ENCODE measurements around the gene CCR7. TPM values are rescaled to one million over a fixed set of nuclear protein-coding genes. Genes with fewer than 3 reads are reported as not detected.

The CCR7 gene
- total and polyA plus RNA-seq, 2 experiments from 2014 or later, result 0.68 TPM; not detected in 1

DNA sequence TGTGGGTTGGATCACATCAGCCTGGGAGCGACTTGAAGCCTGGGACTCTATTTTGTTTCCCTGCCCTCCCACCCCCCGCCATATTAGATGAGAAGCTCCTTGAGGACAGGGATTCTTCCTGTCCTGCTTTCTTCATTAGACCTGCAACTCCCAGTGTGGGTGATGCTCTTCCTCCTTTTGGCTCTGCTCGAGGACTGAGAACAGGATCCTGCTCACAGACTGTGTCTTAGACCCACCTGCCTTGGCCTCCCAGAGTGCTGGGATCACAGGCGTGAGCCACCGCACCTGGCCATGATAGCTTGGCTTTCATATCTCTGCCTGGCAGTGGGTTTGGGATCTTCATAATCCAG lies 42.3 kb downstream of the CCR7 start:
- in situ Hi-C loops (cut with MboI), result no loop called here
- H3K27ac ChIP-seq, result peak overlapping the region; percentile 93
- no peak overlapping the region for H3K9ac ChIP-seq

DNA sequence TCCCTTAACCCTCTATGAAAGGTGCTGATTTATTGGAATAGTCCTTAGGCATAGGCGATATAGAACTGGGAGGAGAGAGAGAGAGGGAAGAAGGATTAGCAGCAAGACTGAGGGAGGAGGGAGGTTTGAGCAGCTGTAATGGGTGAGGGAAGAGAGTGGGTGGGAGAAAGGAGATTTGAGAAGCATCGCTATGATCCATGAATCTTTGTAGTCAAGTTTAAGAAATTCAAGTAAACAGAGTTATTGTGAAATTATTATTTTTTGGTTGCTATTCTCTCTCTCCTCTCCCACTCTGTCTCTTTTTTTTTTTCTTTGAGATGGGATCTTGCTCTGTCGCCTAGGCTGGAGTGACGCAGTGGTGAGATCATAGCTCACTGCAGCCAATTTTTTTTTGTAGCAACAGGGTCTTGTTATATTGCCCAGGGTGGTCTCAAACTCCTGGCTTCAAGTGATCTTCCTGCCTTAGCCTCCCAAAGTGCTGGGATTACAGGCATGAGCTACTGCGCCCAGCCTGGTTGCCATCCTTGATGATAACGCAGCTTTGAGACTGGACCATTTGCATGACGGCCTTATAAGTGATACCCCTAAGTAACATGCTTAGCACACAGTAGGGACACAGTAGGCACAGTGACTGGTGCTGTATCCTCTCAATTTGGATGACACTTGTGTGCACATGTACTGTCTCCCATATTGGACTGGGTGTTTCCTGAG lies 42.9 kb downstream of the CCR7 start:
- in situ Hi-C loops (cut with MboI), result no loop called here
- DNase-seq, result peak; percentile 78
- no peak overlapping the region for H3K4me2 ChIP-seq (ENCODE audit: unreplicated experiment)

More for the DNA sequence above, 42.3 kb downstream of the CCR7 start:
- TF ChIP-seq EZH2 (IDR thresholded peaks at IDR 0.05; ENCODE audit: insufficient read depth, poor library complexity, severe bottlenecking), result no peak
- no peak for TF ChIP-seq EZH2phosphoT487 (IDR thresholded peaks at IDR 0.05; ENCODE audit: insufficient read depth, low read depth)
- Histone ChIP-seq H3K4me2 (ENCODE audit: unreplicated experiment) (no peak overlapping the region), H4K20me1 (ENCODE audit: insufficient read depth) (no peaks in the 10 kb centered on the region), H3K79me2 (ENCODE audit: insufficient read depth) (no peaks in the 10 kb centered on the region), H3K27me3 (replicated peaks; ENCODE audit: insufficient read depth) (no peaks in the 10 kb centered on the region), H3K9me2 (ENCODE audit: insufficient read depth) (no peaks in the 10 kb centered on the region), H3F3A (ENCODE audit: insufficient read depth) (peaks cover 37% of the 10 kb centered on the region; the same call in 1 of the 2 replicates), H3K9me3 (ENCODE audit: low read depth) (no peaks in the 10 kb centered on the region), H3K4me3 (no peak overlapping the region), H3K36me3 (ENCODE audit: low read depth) (no peaks in the 10 kb centered on the region), H2AFZ (no peak overlapping the region), H3K4me1 (ENCODE audit: insufficient read depth) (peaks cover 40% of the 10 kb centered on the region)
- no peak for DNase-seq
- WGBS, 2 experiments (ENCODE audit: low coverage in 1 of 2, low lambda C conversion rate in 2 of 2, missing lambda C conversion rate in 2 of 2), result 96% methylated on average over 4 to 5 of the region's 5 CpGs

DNA sequence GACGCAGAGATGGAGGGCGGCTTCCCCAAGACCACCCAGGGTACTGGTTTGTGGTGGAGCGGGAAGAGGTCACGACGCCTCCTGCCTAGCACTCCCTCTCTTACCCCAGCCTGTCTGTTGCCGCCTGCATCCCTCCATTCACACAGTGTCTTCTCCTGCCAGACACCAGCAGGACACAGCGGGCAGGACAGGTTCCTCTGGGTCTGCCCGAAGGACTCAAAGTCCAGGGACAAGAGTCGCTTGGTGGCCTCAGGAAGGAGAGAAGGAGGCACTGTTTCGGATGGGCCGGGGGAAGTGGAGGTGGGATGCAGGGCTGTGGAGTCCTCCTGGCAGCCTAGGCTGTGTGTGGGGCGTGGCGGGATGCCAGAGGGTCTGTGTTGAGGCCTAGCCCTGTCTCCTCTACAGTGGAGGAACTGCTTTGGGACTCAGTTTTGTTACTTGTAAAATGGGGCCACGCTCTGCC lies 44.2 kb downstream of the CCR7 start:
- TF ChIP-seq EZH2phosphoT487 (IDR thresholded peaks at IDR 0.05; ENCODE audit: insufficient read depth, low read depth) (no peak), EZH2 (IDR thresholded peaks at IDR 0.05; ENCODE audit: insufficient read depth, poor library complexity, severe bottlenecking) (no peak)
- H3K36me3 ChIP-seq (ENCODE audit: low read depth), result no peaks in the 10 kb centered on the region
- H3K9me3 ChIP-seq (ENCODE audit: low read depth), result no peaks in the 10 kb centered on the region
- peak overlapping the region; percentile 93 for H3K27ac ChIP-seq
- no peak overlapping the region for H3K4me3 ChIP-seq
- H3K4me2 ChIP-seq (ENCODE audit: unreplicated experiment), result peak overlapping the region; percentile 29
- no peak overlapping the region for H2AFZ ChIP-seq
- 81 to 89% methylated on average over 14 of the region's 14 CpGs for WGBS, 2 experiments (ENCODE audit: low coverage in 1 of 2, low lambda C conversion rate in 2 of 2, missing lambda C conversion rate in 2 of 2)
- no peaks in the 10 kb centered on the region for H3K9me2 ChIP-seq (ENCODE audit: insufficient read depth)
- no peaks in the 10 kb centered on the region for H3K27me3 ChIP-seq (replicated peaks; ENCODE audit: insufficient read depth)
- in situ Hi-C loops (cut with MboI), result no loop called here
- H4K20me1 ChIP-seq (ENCODE audit: insufficient read depth), result no peaks in the 10 kb centered on the region
- peaks cover 50% of the 10 kb centered on the region for H3F3A ChIP-seq (ENCODE audit: insufficient read depth)
- H3K79me2 ChIP-seq (ENCODE audit: insufficient read depth), result no peaks in the 10 kb centered on the region
- peak overlapping the region; percentile 59 for H3K9ac ChIP-seq
- H3K4me1 ChIP-seq (ENCODE audit: insufficient read depth), result peaks cover 42% of the 10 kb centered on the region
- DNase-seq, result no peak

More for the DNA sequence above, 42.9 kb downstream of the CCR7 start:
- Histone ChIP-seq H3K9ac (peak overlapping the region; percentile 75), H3K4me1 (ENCODE audit: insufficient read depth) (peaks cover 43% of the 10 kb centered on the region), H3K27me3 (replicated peaks; ENCODE audit: insufficient read depth) (no peaks in the 10 kb centered on the region), H3K27ac (peak overlapping the region; percentile 93), H3K4me3 (no peak overlapping the region), H3K36me3 (ENCODE audit: low read depth) (no peaks in the 10 kb centered on the region), H3F3A (ENCODE audit: insufficient read depth) (peaks cover 41% of the 10 kb centered on the region; the same call in 1 of the 2 replicates), H2AFZ (no peak overlapping the region), H3K9me3 (ENCODE audit: low read depth) (no peaks in the 10 kb centered on the region), H3K79me2 (ENCODE audit: insufficient read depth) (no peaks in the 10 kb centered on the region), H4K20me1 (ENCODE audit: insufficient read depth) (no peaks in the 10 kb centered on the region), H3K9me2 (ENCODE audit: insufficient read depth) (no peaks in the 10 kb centered on the region)
- TF ChIP-seq EZH2 (IDR thresholded peaks at IDR 0.05; ENCODE audit: insufficient read depth, poor library complexity, severe bottlenecking) (no peak), EZH2phosphoT487 (IDR thresholded peaks at IDR 0.05; ENCODE audit: insufficient read depth, low read depth) (no peak)
- WGBS, 2 experiments (ENCODE audit: low coverage in 1 of 2, low lambda C conversion rate in 2 of 2, missing lambda C conversion rate in 2 of 2), result 50 to 58% methylated on average over 7 of the region's 7 CpGs

DNA sequence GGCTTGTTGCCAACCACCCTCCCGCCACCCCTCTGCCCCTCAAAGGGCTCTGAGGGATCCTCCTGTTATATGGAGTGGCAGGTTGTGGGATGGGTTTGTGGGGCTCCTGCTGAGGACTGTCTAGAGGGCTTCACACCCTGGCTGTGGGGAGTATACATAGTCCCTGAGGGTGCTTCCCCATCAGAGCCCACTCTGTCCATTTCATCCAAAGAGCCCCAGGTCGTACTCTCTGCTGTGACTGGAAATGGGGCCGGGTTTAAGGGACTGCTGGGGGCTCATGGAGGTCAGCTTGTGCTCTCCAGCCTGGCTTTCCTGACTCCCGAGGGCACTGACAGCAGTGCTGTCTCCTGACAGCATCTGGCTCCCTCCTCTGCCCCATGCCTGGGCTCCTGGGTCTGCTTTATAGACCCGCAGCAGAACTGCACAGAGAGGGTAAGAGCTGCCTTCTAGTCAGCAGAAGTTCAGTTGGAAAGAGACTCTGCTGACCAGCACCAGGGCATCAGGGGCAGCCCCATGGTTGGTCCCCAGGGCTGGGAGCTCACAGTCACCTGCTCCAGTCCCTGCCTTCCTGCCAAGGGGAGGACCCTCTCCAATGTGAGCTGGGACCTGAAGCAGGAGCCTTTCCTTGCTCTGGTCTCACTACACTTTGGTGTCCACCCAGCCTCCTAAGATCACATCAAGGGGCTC lies 46.0 kb downstream of the CCR7 start:
- Histone ChIP-seq H3K9me3 (ENCODE audit: low read depth) (no peaks in the 10 kb centered on the region), H3K27ac (no peak overlapping the region), H3K4me2 (ENCODE audit: unreplicated experiment) (no peak overlapping the region), H3K27me3 (replicated peaks; ENCODE audit: insufficient read depth) (no peaks in the 10 kb centered on the region), H3K79me2 (ENCODE audit: insufficient read depth) (no peaks in the 10 kb centered on the region), H2AFZ (no peak overlapping the region), H3K9ac (no peak overlapping the region), H3K9me2 (ENCODE audit: insufficient read depth) (no peaks in the 10 kb centered on the region), H3F3A (ENCODE audit: insufficient read depth) (peaks cover 37% of the 10 kb centered on the region), H3K4me3 (no peak overlapping the region), H4K20me1 (ENCODE audit: insufficient read depth) (no peaks in the 10 kb centered on the region), H3K36me3 (ENCODE audit: low read depth) (no peaks in the 10 kb centered on the region), H3K4me1 (ENCODE audit: insufficient read depth) (peaks cover 43% of the 10 kb centered on the region)
- 89 to 91% methylated on average over 5 of the region's 5 CpGs for WGBS, 2 experiments (ENCODE audit: low coverage in 1 of 2, low lambda C conversion rate in 2 of 2, missing lambda C conversion rate in 2 of 2)
- DNase-seq, result no peak
- in situ Hi-C loops (cut with MboI), result no loop called here
- no peak for TF ChIP-seq EZH2 (IDR thresholded peaks at IDR 0.05; ENCODE audit: insufficient read depth, poor library complexity, severe bottlenecking)
- TF ChIP-seq EZH2phosphoT487 (IDR thresholded peaks at IDR 0.05; ENCODE audit: insufficient read depth, low read depth), result no peak

Measured in GM23248 (cell line).